ENCODE results near the gene MGAT3.

Gene MGAT3

GRCh38 chr22:39528681-39529486, 72.1 kb downstream of the MGAT3 start:
- peak overlapping the region; percentile 95 for H3K27ac Mint-ChIP-seq
- peak overlapping the region; percentile 61 for H3K4me3 Mint-ChIP-seq
- intact Hi-C loops (cut with micrococcal nuclease), result loop anchor here (1.0 to 10.0 kb wide), 4 partner anchors 36 to 688 kb away; partner anchors contain the start of gene RPL3
- H3K27me3 Mint-ChIP-seq, result no peaks in the 10 kb centered on the region
- peaks cover 82% of the 10 kb centered on the region for H3K4me1 Mint-ChIP-seq (ENCODE audit: low read depth)
- H3K9me3 Mint-ChIP-seq, result no peaks in the 10 kb centered on the region
- H3K36me3 Mint-ChIP-seq (ENCODE audit: low read depth), result peaks cover 86% of the 10 kb centered on the region

- Mint-ChIP-seq H3K9me3 (no peaks in the 10 kb centered on the region), H3K4me3 (peak overlapping the region; percentile 61), H3K27ac (peak overlapping the region; percentile 95), H3K27me3 (no peaks in the 10 kb centered on the region), H3K36me3 (ENCODE audit: low read depth) (peaks cover 80% of the 10 kb centered on the region), H3K4me1 (ENCODE audit: low read depth) (peaks cover 82% of the 10 kb centered on the region)
- intact Hi-C loops (cut with micrococcal nuclease), result loop anchor here (1.0 to 10.0 kb wide), 4 partner anchors 36 to 688 kb away; partner anchors contain the start of gene RPL3
Observed at GRCh38 chr22:39529487-39529851, 72.7 kb downstream of the MGAT3 start.

GRCh38 chr22:39530116-39530515, 73.3 kb downstream of the MGAT3 start:
- H3K27ac Mint-ChIP-seq, result peak overlapping the region; percentile 95
- H3K9me3 Mint-ChIP-seq, result no peaks in the 10 kb centered on the region
- H3K36me3 Mint-ChIP-seq (ENCODE audit: low read depth), result peaks cover 74% of the 10 kb centered on the region
- H3K4me3 Mint-ChIP-seq, result peak overlapping the region; percentile 61
- intact Hi-C loops (cut with micrococcal nuclease), result loop anchor here (5.0 kb wide), 1 partner anchor 512 kb away; no protein-coding TSS in a partner anchor
- peaks cover 79% of the 10 kb centered on the region for H3K4me1 Mint-ChIP-seq (ENCODE audit: low read depth)
- no peaks in the 10 kb centered on the region for H3K27me3 Mint-ChIP-seq

- Mint-ChIP-seq H3K36me3 (ENCODE audit: low read depth) (peaks cover 67% of the 10 kb centered on the region), H3K27me3 (no peaks in the 10 kb centered on the region)
Observed at GRCh38 chr22:39530692-39531331, 74.0 kb downstream of the MGAT3 start.

GRCh38 chr22:39532215-39533073, 75.6 kb downstream of the MGAT3 start, which contains the start of gene RPS19BP1:
RPS19BP1 (minus strand) TSS chr22:39532748; CDS start chr22:39532738, 10 bp downstream.
- Mint-ChIP-seq H3K9me3 (no peaks in the 10 kb centered on the region), H3K36me3 (ENCODE audit: low read depth) (peaks cover 54% of the 10 kb centered on the region), H3K4me3 (peak within 1 kb of the TSS; percentile 95), H3K27ac (peak within 1 kb of the TSS; percentile 95), H3K27me3 (no peaks in the 10 kb centered on the region), H3K4me1 (ENCODE audit: low read depth) (peaks cover 57% of the 10 kb centered on the region)
- intact Hi-C loops (cut with micrococcal nuclease), result loop anchor here (2.0 to 5.0 kb wide), 2 partner anchors 14 to 510 kb away; no protein-coding TSS in a partner anchor

More at GRCh38 chr22:39530692-39531331, 74.0 kb downstream of the MGAT3 start:
- H3K4me1 Mint-ChIP-seq (ENCODE audit: low read depth), result peaks cover 72% of the 10 kb centered on the region
- intact Hi-C loops (cut with micrococcal nuclease), result loop anchor here (5.0 kb wide), 1 partner anchor 511 kb away; no protein-coding TSS in a partner anchor
- peak overlapping the region; percentile 61 for H3K4me3 Mint-ChIP-seq
- peak overlapping the region; percentile 95 for H3K27ac Mint-ChIP-seq
- no peaks in the 10 kb centered on the region for H3K9me3 Mint-ChIP-seq

- Mint-ChIP-seq H3K4me3 (no peak overlapping the region), H3K27me3 (no peaks in the 10 kb centered on the region), H3K36me3 (ENCODE audit: low read depth) (peaks cover 38% of the 10 kb centered on the region), H3K9me3 (no peaks in the 10 kb centered on the region), H3K27ac (no peak overlapping the region), H3K4me1 (ENCODE audit: low read depth) (peaks cover 41% of the 10 kb centered on the region)
- intact Hi-C loops (cut with micrococcal nuclease), result loop anchor here (1.0 to 5.0 kb wide), 2 partner anchors 490 to 508 kb away; no protein-coding TSS in a partner anchor
Observed at GRCh38 chr22:39534092-39534506, 77.3 kb downstream of the MGAT3 start.

- H3K4me1 Mint-ChIP-seq (ENCODE audit: low read depth), result peaks cover 34% of the 10 kb centered on the region
- H3K36me3 Mint-ChIP-seq (ENCODE audit: low read depth), result peaks cover 31% of the 10 kb centered on the region
- intact Hi-C loops (cut with micrococcal nuclease), result loop anchor here (1.0 to 5.0 kb wide), 3 partner anchors 273 to 508 kb away; no protein-coding TSS in a partner anchor
- H3K4me3 Mint-ChIP-seq, result no peak overlapping the region
- peaks cover 3% of the 10 kb centered on the region for H3K27me3 Mint-ChIP-seq
- no peak overlapping the region for H3K27ac Mint-ChIP-seq
- no peaks in the 10 kb centered on the region for H3K9me3 Mint-ChIP-seq
Observed at GRCh38 chr22:39534591-39535356, 78.0 kb downstream of the MGAT3 start.

GRCh38 chr22:39535357-39535725, 78.5 kb downstream of the MGAT3 start:
- Mint-ChIP-seq H3K36me3 (ENCODE audit: low read depth) (peaks cover 25% of the 10 kb centered on the region), H3K4me3 (no peak overlapping the region), H3K27ac (no peak overlapping the region), H3K4me1 (ENCODE audit: low read depth) (peaks cover 28% of the 10 kb centered on the region), H3K27me3 (peaks cover 8% of the 10 kb centered on the region), H3K9me3 (no peaks in the 10 kb centered on the region)
- intact Hi-C loops (cut with micrococcal nuclease), result loop anchor here (5.0 kb wide), 1 partner anchor 272 kb away; no protein-coding TSS in a partner anchor

- no peaks in the 10 kb centered on the region for H3K9me3 Mint-ChIP-seq
- H3K4me1 Mint-ChIP-seq (ENCODE audit: low read depth), result peaks cover 22% of the 10 kb centered on the region
- H3K27me3 Mint-ChIP-seq, result peaks cover 11% of the 10 kb centered on the region
- H3K36me3 Mint-ChIP-seq (ENCODE audit: low read depth), result peaks cover 19% of the 10 kb centered on the region
- no peak overlapping the region for H3K27ac Mint-ChIP-seq
- no peak overlapping the region for H3K4me3 Mint-ChIP-seq
- intact Hi-C loops (cut with micrococcal nuclease), result loop anchor here (5.0 kb wide), 1 partner anchor 271 kb away; no protein-coding TSS in a partner anchor
Observed at GRCh38 chr22:39535831-39536449, 79.1 kb downstream of the MGAT3 start.

GRCh38 chr22:39536711-39537110, 79.9 kb downstream of the MGAT3 start:
- peaks cover 15% of the 10 kb centered on the region for H3K4me1 Mint-ChIP-seq (ENCODE audit: low read depth)
- intact Hi-C loops (cut with micrococcal nuclease), result loop anchor here (5.0 kb wide), 1 partner anchor 271 kb away; no protein-coding TSS in a partner anchor
- H3K27ac Mint-ChIP-seq, result no peak overlapping the region
- H3K36me3 Mint-ChIP-seq (ENCODE audit: low read depth), result peaks cover 11% of the 10 kb centered on the region
- H3K4me3 Mint-ChIP-seq, result no peak overlapping the region
- no peaks in the 10 kb centered on the region for H3K9me3 Mint-ChIP-seq
- peaks cover 13% of the 10 kb centered on the region for H3K27me3 Mint-ChIP-seq

- Mint-ChIP-seq H3K27ac (no peak overlapping the region), H3K36me3 (ENCODE audit: low read depth) (no peaks in the 10 kb centered on the region), H3K27me3 (peaks cover 22% of the 10 kb centered on the region), H3K4me3 (no peak overlapping the region), H3K9me3 (no peaks in the 10 kb centered on the region), H3K4me1 (ENCODE audit: low read depth) (peaks cover 10% of the 10 kb centered on the region)
- intact Hi-C loops (cut with micrococcal nuclease), result loop anchor here (5.0 kb wide), 1 partner anchor 269 kb away; no protein-coding TSS in a partner anchor
Observed at GRCh38 chr22:39537975-39538374, 81.2 kb downstream of the MGAT3 start.

All from dendritic cell treated with granulocyte-macrophage colony-stimulating factor and Interleukin-4, amounts not matched to agents 40 ng/mL and 50 ng/mL, for 4 days (primary cell).